ENCODE results near the gene CCDC194.

CCDC194 gene

GRCh38 chr19:17406046-17406886, 12.3 kb upstream of the CCDC194 start:
- in situ Hi-C loops (cut with HindIII; ENCODE audit: low sequenced_read_pairs) = no loop called here

- in situ Hi-C loops (cut with HindIII; ENCODE audit: low sequenced_read_pairs) = no loop called here
Observed at GRCh38 chr19:17405250-17406045, 11.5 kb upstream of the CCDC194 start, which contains the start of gene BST2. TSS of gene BST2 (minus strand) at chr19:17405630. CDS start at chr19:17405575, 55 bp downstream.

- in situ Hi-C loops (cut with HindIII; ENCODE audit: low sequenced_read_pairs) = no loop called here
Observed at GRCh38 chr19:17404621-17405249, 10.7 kb upstream of the CCDC194 start.

- in situ Hi-C loops (cut with HindIII; ENCODE audit: low sequenced_read_pairs) = no loop called here
Observed at GRCh38 chr19:17404015-17404414, 10.0 kb upstream of the CCDC194 start.

GRCh38 chr19:17402982-17403855, 9.2 kb upstream of the CCDC194 start:
- in situ Hi-C loops (cut with HindIII; ENCODE audit: low sequenced_read_pairs) = no loop called here

GRCh38 chr19:17401628-17402027, 7.6 kb upstream of the CCDC194 start:
- in situ Hi-C loops (cut with HindIII; ENCODE audit: low sequenced_read_pairs) = no loop called here

GRCh38 chr19:17398902-17399527, 5.0 kb upstream of the CCDC194 start:
- in situ Hi-C loops (cut with HindIII; ENCODE audit: low sequenced_read_pairs) = no loop called here

- in situ Hi-C loops (cut with HindIII; ENCODE audit: low sequenced_read_pairs) = no loop called here
Observed at GRCh38 chr19:17394891-17395415, 957 bp upstream of the CCDC194 start.

- in situ Hi-C loops (cut with HindIII; ENCODE audit: low sequenced_read_pairs) = no loop called here
Observed at GRCh38 chr19:17393002-17393401, 994 bp downstream of the CCDC194 start.

- in situ Hi-C loops (cut with HindIII; ENCODE audit: low sequenced_read_pairs) = no loop called here
Observed at GRCh38 chr19:17391371-17392151, 2.4 kb downstream of the CCDC194 start.

- in situ Hi-C loops (cut with HindIII; ENCODE audit: low sequenced_read_pairs) = no loop called here
Observed at GRCh38 chr19:17390665-17391370, 3.2 kb downstream of the CCDC194 start.

- in situ Hi-C loops (cut with HindIII; ENCODE audit: low sequenced_read_pairs) = no loop called here
Observed at GRCh38 chr19:17389957-17390664, 3.9 kb downstream of the CCDC194 start.

- in situ Hi-C loops (cut with HindIII; ENCODE audit: low sequenced_read_pairs) = no loop called here
Observed at GRCh38 chr19:17389288-17389687, 4.7 kb downstream of the CCDC194 start.

GRCh38 chr19:17385878-17386611, 8.0 kb downstream of the CCDC194 start:
- in situ Hi-C loops (cut with HindIII; ENCODE audit: low sequenced_read_pairs) = no loop called here

GRCh38 chr19:17380426-17381138, 13.4 kb downstream of the CCDC194 start:
- in situ Hi-C loops (cut with HindIII; ENCODE audit: low sequenced_read_pairs) = no loop called here

GRCh38 chr19:17379221-17379631, 14.8 kb downstream of the CCDC194 start:
- in situ Hi-C loops (cut with HindIII; ENCODE audit: low sequenced_read_pairs) = no loop called here
